GM21381 (cell line): Measurements from ENCODE around the gene DPT.

Experiments used
- ATAC-seq: cut with Tn5 transposase; IDR thresholded peaks from one replicate; pipeline ENCODE4 v1.9.1; 2021; ENCODE audit warnings: mild to moderate bottlenecking, moderate library complexity; ENCODE audit not compliant: unreplicated experiment

Gene DPT

GRCh38 chr1:168706391-168706992 lies 22.5 kb downstream of the DPT start:
- ATAC-seq: no peak

DNA sequence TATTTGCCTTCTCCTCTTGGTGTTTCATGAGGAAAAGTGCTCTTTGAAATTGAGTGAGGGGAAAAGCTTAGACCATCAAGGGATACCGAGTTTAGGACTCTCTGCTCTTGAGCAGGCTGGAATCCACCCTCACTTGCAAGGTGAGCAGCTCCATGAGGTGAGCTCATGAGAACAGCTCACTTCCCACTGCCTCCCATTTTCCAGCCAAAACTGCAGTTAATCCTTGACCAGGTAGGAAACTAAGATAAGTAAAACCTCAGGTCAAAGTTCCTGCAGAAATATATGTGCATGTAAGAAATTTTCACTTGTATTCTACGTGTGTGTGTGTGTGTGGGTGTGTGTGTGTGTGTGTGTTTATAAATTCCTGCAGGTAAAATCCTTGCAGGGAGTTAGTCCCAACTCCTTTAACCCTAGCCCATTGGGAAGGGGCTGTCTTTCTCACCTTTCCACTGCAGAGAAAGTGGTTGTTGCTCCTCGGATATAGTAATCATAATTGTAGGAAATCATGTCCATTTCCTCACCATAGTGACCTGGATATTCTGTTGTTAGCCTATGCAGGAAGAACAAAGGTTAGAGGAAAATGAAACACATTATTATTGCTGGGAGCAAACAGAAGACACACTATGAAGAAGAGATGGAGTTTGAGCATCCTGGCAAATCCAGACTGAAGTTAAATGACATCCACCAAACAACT lies 28.3 kb downstream of the DPT start:
- ATAC-seq: no peak

- ATAC-seq: no peak
Observed at GRCh38 chr1:168698453-168698852, 30.6 kb downstream of the DPT start.

GRCh38 chr1:168697356-168698126 lies 31.5 kb downstream of the DPT start:
- no peak for ATAC-seq

DNA sequence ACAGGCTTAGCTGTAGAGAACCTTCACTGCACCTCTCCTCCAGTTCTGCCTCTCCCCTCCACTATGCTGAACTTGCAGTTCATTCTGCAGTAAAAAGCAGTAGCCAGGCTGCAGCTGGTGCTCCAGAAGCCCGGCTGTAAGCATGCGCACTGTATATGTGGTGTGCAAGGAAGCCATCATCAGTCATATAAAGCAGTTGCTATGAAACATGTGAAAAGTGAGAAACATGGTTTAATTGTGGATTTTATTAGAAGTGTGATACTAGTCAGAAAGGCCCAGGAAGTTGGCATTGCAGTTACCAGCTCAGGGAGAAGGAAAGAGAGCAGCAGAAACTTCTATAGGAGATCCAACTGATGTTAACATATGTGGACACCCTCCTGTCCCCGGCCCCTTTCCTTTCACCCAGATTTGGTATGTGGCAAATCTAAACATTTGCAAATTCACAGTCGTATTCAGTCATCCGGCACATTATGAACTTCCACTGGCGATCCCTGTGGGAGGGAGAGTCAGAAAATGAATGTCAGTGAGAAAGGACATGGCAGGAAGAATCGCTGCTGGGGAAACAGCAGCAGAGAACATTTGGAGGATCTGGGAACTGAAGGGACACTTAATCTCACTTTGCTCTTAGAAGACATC lies 32.8 kb downstream of the DPT start:
- no peak for ATAC-seq

DNA sequence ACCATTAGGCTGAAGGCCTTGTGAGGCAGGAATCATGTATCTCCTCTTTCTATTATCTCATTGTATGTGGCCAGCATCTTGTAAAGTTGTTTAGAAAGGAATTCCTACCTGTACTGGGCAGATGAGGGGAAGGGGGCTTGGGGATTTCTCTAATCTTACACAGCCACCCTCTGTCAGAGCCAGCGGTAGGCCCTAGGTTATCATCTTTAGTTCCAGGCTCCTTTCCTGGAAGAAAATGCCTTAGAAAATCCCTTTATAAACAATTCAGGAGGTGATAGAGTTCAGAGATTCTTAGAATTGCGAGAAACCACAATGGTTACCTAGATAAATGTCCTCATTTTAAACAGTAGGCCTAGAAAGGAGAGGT lies 35.2 kb downstream of the DPT start:
- ATAC-seq: no peak

DNA sequence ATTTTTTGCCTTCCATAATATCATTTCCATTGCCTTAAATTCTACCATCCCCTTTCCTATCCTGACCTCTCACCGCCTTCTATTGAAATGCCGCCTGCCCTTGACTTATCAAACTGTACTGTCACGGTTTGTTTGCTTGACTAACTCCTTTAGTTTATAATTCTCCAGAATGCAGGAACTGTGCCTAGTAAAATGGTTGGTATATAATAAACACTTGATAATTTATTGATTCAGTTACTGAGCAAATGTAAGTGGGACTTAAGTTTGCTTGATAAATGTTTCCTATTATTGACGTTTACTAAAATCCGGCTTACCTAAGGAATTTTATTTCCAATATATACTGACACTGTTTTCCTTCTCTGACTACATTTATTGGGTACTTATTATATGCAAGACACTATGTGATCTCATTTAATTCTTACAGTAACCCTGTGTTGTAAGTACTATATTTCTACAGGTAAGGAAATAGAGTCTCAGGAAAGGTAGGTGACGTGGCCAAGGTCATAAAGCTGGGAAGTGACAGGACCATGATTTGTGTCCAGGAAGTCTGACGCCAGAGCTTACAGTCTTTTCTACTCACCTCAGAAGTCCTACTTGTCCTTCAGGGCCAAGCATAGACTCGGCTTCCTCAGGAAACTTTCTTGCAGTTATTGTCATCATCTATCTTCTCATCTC lies 35.7 kb downstream of the DPT start:
- no peak for ATAC-seq

DNA sequence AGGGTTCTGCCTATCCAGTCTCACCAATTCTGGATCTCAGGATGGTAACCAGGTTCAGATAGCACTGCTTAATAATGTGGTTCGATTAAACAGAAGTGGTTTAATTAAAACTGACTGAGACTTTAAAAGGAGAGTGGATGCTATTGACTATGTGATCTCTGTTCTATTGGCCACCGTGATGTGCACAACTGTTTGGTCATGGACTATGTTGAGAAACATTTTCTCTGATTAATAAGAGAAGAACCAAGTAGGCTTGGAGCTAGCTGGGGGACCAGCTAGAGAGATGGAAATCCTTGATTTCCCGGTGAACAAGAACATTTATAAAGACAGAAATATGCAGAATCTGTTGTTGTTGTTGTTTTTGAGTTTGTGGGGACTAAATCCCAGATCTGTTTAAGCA lies 36.5 kb downstream of the DPT start:
- ATAC-seq: no peak

GRCh38 chr1:168691541-168691940 lies 37.5 kb downstream of the DPT start:
- ATAC-seq: no peak

- ATAC-seq: no peak
Observed at GRCh38 chr1:168689726-168690602, 39.0 kb downstream of the DPT start.

GRCh38 chr1:168689327-168689657 lies 39.7 kb downstream of the DPT start:
- ATAC-seq: no peak

DNA sequence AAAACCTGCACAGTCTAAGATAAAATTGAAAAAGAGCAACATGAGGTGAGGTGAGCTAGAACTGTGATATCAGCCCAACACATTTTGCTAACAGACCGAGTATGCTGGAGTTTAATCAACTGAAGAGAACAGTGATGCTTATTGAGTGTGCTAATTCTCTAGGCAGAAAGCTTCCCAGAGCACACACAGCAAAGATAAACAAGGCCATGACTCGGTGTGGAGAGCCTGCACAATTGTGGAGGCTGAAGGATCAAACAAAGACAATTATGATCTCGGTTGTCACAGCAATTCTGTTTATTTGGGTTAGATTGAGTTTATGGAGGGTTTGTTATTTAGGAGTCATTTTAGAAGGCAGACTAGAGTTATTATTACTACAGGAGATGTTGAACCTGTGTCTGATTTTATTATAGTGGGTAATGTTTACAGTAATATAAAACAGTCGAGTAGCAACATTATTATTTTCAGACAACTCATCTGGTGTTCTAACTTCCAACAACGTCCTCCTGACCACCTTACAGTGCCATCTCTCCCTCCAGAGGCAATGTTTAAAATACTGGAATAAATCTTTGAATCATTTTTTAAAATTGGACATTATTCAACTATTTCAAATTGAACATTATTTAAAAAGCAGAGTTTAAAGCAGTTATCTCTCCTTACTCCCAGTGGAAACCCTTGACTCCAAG lies 40.2 kb downstream of the DPT start:
- ATAC-seq: no peak

GRCh38 chr1:168687816-168688215 lies 41.2 kb downstream of the DPT start:
- no peak for ATAC-seq

DNA sequence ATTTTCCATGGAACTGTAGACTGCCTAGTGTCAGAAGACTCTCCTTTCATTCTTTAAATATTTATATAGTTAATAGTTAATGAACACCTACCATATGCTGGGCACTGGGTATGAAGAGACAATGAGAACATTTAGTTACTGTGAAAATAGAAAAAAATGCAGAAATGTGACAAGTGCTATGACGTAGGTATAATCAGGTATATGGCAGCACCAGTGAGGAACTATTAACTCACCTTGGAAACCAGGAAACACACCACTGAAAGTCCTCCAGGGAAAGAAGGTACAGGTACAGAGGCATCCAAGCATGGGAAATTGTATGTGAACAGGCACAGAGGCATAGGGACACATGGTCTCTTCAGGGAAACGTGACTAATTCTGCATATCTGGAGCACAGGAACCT lies 42.3 kb downstream of the DPT start:
- no peak for ATAC-seq

- no peak for ATAC-seq
Observed at GRCh38 chr1:168683871-168684270, 45.1 kb downstream of the DPT start.

DNA sequence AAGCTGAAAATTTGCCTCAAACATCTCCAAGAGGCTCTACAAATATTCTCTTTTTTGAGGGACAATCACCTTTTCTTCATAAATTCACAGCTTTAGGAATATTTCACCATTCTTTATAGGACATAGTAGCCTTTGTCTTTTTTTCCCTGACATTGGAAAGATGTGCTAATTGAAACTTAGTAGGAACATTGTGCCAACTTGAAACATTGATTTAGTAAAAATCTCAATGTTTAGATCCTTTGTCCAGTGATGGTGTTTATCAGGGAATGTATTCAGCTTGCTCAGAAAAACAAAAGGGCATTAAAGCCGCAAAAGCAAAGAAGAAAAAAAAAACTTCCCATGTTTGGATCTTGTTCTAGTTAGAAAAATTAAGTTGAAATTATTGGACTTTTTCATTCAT lies 52.1 kb downstream of the DPT start:
- no peak for ATAC-seq

GRCh38 chr1:168676029-168676812 lies 52.8 kb downstream of the DPT start:
- no peak for ATAC-seq

- no peak for ATAC-seq
Observed at GRCh38 chr1:168673974-168674683, 54.9 kb downstream of the DPT start.
